ENCODE data around the gene ANKRD6.

The ANKRD6 gene

GRCh38 chr6:89475634-89476033 lies 42.7 kb downstream of the ANKRD6 start:
- DNase-seq = no peak

- no peak for DNase-seq
Observed at GRCh38 chr6:89479897-89480296, 46.9 kb downstream of the ANKRD6 start.

GRCh38 chr6:89481695-89482094 lies 48.7 kb downstream of the ANKRD6 start:
- no peak for DNase-seq

GRCh38 chr6:89482126-89482525 lies 49.2 kb downstream of the ANKRD6 start:
- no peak for DNase-seq

GRCh38 chr6:89483111-89483720 lies 50.3 kb downstream of the ANKRD6 start:
- no peak for DNase-seq

DNA sequence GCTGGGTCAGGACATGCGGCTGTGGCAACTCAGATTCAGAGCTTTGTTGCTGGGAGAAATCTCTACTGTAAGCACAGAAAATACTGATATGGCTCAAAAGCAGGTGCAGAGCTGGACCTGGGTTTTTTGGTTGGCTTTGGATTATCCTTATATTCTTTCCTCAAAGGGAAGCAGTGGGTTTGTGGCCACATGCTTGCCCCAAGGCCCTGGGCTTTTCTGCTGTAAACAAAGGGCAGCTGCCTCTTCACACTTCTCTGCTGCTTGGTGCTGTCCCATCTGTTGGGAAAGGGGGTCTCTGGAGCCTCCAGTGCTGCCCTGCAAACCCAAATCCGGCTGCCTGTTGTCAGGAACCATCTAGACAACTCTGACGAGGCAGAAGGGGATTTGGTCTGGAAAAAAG lies 52.4 kb downstream of the ANKRD6 start:
- DNase-seq = no peak

GRCh38 chr6:89487864-89488263 lies 54.9 kb downstream of the ANKRD6 start:
- no peak for DNase-seq

- DNase-seq = no peak
Observed at GRCh38 chr6:89488438-89488837, 55.5 kb downstream of the ANKRD6 start.

DNA sequence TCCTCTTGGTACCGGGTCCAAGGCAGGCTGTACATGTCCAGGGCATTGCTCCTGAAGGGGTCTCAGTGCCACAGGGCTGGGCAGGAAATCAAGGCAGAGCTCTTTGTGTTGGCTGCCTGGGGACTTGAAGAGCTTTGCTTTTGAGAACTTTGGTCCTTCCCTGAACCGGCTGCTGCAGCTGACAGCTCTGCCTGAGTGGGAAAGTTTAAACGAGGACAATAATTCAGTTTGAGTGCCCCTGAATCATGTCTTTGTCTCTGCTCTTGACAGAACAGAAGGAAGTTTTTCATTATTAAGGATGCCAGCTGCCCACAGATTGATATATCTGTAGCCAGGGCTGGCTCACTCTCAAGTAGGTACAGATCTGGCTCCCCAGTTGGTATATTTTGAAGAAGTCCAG lies 56.1 kb downstream of the ANKRD6 start:
- no peak for DNase-seq

DNA sequence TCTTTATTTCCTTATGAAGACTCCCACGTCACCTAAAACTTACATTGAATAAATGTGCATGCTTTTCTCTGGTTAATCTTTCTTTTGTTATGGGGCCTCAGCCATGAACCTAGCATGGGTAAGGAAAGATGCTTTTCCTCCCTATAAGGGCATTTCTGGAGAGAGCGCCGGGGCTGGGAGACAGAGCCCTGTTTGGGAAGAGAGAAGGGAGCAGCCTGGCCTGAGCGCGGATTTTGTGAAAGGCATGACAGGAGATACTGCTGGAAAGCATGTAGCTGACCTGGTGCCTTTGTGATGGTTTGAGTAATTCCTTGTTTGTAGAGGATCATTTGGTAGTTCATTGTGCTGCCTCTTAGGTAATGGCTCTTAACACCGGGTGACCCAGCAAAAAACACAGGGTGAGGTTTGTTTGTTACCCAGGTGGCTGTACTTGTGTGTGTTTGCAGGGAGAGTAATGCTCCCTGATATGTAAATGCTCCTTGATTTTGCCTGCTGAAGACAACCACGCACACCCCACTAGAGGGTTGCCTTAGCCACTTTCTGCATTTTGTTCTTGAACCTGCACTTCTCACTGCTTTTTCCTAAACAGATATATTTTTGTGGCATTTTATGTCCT lies 59.2 kb downstream of the ANKRD6 start:
- no peak for DNase-seq

- DNase-seq = no peak
Observed at GRCh38 chr6:89494131-89494793, 61.3 kb downstream of the ANKRD6 start.

- DNase-seq = no peak
Observed at GRCh38 chr6:89495961-89496535, 63.1 kb downstream of the ANKRD6 start.

GRCh38 chr6:89500611-89501010 lies 67.7 kb downstream of the ANKRD6 start:
- no peak for DNase-seq

GRCh38 chr6:89501222-89501621 lies 68.3 kb downstream of the ANKRD6 start:
- no peak for DNase-seq

DNA sequence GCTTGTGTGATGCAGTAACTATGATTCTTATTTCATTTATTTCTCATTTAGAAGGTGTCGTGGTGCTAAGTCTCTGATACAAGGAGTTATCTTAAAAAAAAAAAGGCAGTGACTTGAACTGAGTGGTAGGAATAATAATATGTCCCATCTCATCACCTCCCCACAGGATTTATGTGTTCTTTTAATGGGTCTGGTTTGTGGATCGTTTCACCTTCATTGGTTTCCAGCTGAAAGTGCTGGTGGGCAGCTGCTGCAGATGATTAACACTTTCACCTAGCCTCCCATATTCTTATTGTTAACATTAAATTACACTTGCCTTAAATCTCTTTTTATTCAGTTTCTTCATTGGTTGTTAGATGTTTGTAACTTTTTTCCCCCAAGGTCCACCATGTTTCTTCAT lies 68.8 kb downstream of the ANKRD6 start:
- DNase-seq = no peak

DNA sequence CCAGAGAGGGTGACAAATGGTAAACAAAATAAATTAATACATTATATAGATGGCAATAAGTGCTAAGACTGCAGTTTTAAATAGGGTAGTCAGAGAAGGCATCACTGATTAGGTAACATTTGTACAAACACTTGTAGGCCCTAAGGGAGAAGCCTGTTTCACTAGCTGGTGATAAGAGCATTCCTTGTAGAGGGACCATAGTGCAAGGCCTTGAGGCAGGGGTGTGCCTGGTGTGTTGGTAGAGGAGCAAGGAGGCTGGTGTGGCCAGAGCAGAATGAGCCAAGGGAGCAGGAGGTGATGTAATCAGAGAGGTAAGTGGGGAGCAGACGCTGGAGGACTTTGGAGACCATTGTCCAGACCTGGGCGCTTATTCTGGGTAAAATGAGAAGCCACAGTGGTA lies 70.7 kb downstream of the ANKRD6 start:
- DNase-seq = no peak

GRCh38 chr6:89505847-89506246 lies 72.9 kb downstream of the ANKRD6 start:
- DNase-seq = no peak

DNA sequence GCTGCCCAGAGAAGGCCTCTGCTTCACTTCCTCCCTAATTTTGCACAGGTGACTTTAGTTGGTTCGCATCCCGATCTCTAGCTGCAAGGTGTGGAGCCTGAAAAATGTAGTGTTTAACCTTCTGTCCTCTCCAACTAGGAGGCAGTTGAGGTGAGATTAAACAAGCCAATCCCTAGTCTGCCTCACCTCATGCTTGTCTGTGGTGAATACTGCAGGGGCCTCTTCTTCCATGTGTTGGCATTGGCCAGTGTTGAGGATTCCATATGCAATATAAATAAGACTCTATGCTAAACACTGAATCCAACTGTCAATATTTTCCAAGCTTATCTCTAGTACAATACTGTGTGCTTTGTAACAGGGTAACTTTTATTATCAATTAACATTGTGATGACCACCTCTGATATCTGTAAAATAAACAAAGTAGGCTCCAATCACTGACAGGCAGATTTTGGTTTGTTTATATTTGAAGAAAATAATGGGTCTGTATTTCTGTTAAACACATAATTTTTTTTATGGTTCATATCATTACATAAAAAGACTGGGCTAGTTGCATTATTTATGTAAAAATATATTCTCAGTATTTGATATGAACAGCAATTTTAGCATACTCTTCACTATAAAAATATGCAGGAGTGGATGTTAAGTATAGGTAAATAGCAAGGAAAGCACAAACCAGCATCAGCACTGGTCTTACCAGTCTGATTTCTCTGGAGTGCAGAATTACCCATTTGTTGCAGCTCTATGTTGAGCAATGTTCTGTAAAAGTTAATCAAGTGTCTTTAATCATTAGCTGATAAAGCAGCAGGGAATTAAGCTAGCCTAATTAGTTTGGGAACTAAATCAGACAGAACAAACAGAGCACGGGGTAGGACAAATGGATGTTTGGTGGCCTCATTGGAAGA lies 74.0 kb downstream of the ANKRD6 start:
- DNase-seq = no peak

- DNase-seq = no peak
Observed at GRCh38 chr6:89508755-89509563, 76.0 kb downstream of the ANKRD6 start.

DNA sequence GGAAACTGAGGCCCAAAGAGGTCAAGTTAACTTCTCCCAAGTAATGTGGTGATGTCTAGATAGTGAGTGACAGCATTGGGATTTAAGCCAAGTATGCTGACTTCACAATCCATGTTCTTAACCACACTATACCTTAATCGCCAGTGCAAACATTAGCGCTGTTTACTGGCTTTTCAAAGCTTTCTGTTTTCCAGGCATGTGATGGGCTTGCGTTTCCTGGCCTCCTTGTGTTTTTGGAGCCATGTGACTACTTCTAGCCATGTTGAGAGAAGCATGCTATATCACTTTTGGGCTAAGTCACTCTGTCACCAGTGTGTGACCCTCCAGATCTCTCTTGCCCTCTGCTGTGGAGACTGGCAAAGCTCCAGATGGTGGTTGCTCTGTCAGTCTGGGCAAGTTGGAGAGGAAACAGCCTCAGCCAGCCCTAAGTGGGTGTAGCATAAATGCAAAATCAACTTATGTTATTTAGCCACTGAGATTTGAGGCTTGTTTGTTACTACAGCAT lies 76.9 kb downstream of the ANKRD6 start:
- no peak for DNase-seq

DNA sequence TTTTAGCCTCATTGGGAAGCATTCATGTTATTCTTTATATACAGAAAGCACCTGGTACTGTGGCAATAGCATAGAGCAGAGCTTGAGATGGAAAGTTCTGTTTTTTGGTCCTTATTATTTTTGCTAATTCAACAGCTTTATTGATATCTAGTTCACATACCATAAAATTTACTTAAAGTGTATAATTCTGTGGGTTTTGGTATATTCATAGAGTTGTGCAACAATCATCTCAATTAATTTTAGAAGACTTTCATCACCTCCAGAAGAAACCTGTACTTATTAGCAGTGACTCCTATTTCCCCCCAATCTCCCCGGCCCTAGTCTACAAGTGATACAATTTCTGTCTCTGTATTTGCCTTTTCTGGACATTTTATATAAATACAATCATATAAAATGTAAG lies 77.4 kb downstream of the ANKRD6 start:
- DNase-seq = no peak
